ENCODE measurements around the gene METAP2. TPM values are rescaled to one million over a fixed set of nuclear protein-coding genes. Genes with fewer than 3 reads are reported as not detected.

METAP2 gene
- total RNA-seq, 1 experiment from 2014 or later: 112 TPM

DNA sequence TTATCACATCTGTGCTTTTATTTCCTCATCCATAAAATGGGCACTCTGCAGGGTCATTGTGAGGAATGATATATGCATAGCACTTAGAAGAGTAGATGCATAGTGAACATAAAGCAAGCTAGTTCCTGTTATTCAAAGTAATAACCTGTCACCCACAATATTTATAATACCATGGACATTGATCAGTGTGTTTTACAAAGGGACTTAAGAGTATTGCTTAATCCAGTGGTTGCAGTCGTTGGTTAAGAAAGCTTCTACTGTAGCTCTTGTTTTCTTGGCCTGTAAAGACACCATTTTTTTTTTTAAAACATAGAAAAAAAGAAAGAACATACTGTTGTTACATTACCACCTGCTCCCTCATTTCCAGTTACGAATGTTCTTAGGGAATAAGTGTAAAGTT, 13.1 kb downstream of the METAP2 start:
- TF ChIP-seq, protein P1, sequence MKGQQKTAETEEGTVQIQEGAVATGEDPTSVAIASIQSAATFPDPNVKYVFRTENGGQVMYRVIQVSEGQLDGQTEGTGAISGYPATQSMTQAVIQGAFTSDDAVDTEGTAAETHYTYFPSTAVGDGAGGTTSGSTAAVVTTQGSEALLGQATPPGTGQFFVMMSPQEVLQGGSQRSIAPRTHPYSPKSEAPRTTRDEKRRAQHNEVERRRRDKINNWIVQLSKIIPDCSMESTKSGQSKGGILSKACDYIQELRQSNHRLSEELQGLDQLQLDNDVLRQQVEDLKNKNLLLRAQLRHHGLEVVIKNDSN (CRISPR knock-in tag; IDR thresholded peaks at IDR 0.05): no peak
- TF ChIP-seq NFYB (CRISPR knock-in tag; conservative IDR thresholded peaks at IDR 0.05; ENCODE audit: low read depth) (no peak), NR3C1 (CRISPR knock-in tag; conservative IDR thresholded peaks at IDR 0.05; ENCODE audit: low read depth) (no peak), ZNF138 (CRISPR knock-in tag; conservative IDR thresholded peaks at IDR 0.05) (no peak), SMAD4 (CRISPR knock-in tag; IDR thresholded peaks at IDR 0.05) (no peak), ZNF423 (CRISPR knock-in tag; IDR thresholded peaks at IDR 0.05) (no peak)
- TF ChIP-seq, protein P2, sequence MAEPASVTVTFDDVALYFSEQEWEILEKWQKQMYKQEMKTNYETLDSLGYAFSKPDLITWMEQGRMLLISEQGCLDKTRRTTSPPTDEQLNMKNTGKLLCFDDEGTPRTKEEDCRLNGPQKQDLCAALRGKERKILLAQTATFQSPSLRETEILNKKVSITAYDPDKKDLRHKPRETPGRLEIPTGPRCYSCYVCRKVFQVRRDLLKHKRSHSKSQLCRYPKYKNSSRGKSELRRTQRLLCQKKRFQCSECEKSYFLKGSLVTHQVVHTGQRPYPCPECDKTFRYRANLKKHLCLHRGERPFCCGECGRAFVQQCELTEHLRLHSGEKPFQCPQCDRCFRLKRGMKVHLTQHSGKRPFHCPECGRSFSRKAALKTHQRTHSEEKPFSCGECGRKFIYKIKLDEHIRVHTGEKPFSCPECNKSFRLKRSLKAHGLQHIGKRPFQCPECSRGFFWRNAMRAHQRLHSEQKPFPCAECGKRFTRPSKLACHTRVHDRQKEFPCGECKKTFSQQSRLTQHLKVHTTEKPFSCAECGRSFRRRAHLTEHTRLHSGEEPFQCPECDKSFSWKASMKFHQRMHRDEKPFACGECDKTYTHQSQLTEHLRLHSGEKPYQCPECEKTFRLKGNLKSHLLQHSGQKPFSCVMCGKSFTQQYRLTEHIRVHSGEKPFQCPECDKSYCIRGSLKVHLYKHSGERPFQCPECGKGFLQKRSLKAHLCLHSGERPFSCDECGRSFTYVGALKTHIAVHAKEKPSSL (CRISPR knock-in tag; conservative IDR thresholded peaks at IDR 0.05): no peak
- TF ChIP-seq, protein P3, sequence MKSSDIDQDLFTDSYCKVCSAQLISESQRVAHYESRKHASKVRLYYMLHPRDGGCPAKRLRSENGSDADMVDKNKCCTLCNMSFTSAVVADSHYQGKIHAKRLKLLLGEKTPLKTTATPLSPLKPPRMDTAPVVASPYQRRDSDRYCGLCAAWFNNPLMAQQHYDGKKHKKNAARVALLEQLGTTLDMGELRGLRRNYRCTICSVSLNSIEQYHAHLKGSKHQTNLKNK (CRISPR knock-in tag; IDR thresholded peaks at IDR 0.05): no peak
- H3K4me3 Mint-ChIP-seq: no peak overlapping the region
- H3K27ac Mint-ChIP-seq: no peak overlapping the region
- H3K36me3 Mint-ChIP-seq: peaks cover 37% of the 10 kb centered on the region
- H3K9me3 Mint-ChIP-seq: no peaks in the 10 kb centered on the region
- H3K4me1 Mint-ChIP-seq: no peaks in the 10 kb centered on the region
- H3K27me3 Mint-ChIP-seq (ENCODE audit: low read depth): no peaks in the 10 kb centered on the region
- DNase-seq (ENCODE audit: low spot score) (no peak), ATAC-seq (no peak)
- ChIA-PET CTCF (no interaction called here), POLR2A (interaction anchor here (0.5 kb wide), 1 partner anchor 467 kb away, joined by 3 read pairs; no protein-coding TSS in a partner anchor)

DNA sequence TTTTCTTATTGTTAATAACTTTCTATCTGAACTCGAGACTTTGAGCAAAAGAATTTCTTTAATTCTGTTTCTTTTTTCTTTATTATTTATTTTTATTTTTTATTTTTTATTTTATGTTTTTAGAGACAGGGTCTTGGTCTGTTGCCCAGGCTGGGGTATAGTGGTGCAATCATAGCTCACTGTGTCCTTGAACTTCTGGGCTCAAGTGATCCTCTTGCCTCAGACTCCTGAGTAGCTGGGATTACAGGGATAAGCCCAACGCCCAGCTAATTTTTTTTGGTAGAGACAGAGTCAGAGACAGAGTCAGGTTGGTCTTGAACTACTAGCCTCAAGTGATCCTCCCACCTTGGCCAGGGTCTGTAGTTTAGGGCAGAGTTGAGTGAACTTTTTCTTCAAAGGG, 18.5 kb downstream of the METAP2 start:
- H3K4me3 Mint-ChIP-seq: no peak overlapping the region
- no peak for ATAC-seq
- no peaks in the 10 kb centered on the region for H3K27me3 Mint-ChIP-seq (ENCODE audit: low read depth)
- no peaks in the 10 kb centered on the region for H3K4me1 Mint-ChIP-seq
- H3K9me3 Mint-ChIP-seq: 0 out of 2 replicates have a peak, but pooled peaks cover 4% of the 10 kb centered on the region
- H3K27ac Mint-ChIP-seq: no peak overlapping the region
- DNase-seq (ENCODE audit: low spot score): no peak
- peaks cover 48% of the 10 kb centered on the region for H3K36me3 Mint-ChIP-seq
- TF ChIP-seq HMGA2 (CRISPR knock-in tag; IDR thresholded peaks at IDR 0.05): 0 out of 2 replicates have a peak, but pooled peaks have one; percentile 16
- TF ChIP-seq, protein P4, sequence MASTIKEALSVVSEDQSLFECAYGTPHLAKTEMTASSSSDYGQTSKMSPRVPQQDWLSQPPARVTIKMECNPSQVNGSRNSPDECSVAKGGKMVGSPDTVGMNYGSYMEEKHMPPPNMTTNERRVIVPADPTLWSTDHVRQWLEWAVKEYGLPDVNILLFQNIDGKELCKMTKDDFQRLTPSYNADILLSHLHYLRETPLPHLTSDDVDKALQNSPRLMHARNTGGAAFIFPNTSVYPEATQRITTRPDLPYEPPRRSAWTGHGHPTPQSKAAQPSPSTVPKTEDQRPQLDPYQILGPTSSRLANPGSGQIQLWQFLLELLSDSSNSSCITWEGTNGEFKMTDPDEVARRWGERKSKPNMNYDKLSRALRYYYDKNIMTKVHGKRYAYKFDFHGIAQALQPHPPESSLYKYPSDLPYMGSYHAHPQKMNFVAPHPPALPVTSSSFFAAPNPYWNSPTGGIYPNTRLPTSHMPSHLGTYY (CRISPR knock-in tag; IDR thresholded peaks at IDR 0.05): no peak
- no peak for TF ChIP-seq GRHL2 (CRISPR knock-in tag; IDR thresholded peaks at IDR 0.05; ENCODE audit: insufficient replicate concordance, severe bottlenecking)
- ChIA-PET POLR2A (no interaction called here), CTCF (interaction anchor here (1.1 kb wide), 1 partner anchor 42 kb away, joined by 5 read pairs; no protein-coding TSS in a partner anchor)

DNA sequence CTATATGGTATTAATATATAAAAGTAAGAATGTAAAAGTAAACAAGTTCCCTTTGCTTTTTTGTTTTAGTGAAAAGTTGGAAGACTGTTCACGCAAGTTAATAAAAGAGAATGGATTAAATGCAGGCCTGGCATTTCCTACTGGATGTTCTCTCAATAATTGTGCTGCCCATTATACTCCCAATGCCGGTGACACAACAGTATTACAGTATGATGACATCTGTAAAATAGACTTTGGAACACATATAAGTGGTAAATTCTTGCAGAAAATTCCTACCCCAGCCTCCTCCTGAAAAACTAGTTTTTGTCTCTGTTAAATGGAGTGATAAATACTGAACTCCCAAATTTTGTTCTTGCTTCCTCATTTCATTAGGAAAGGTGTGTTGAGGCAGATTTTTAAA, 20.9 kb downstream of the METAP2 start:
- Mint-ChIP-seq H3K4me3 (no peak overlapping the region), H3K9me3 (0 out of 2 replicates have a peak, but pooled peaks cover 4% of the 10 kb centered on the region), H3K4me1 (no peaks in the 10 kb centered on the region), H3K27me3 (ENCODE audit: low read depth) (no peaks in the 10 kb centered on the region), H3K36me3 (peaks cover 56% of the 10 kb centered on the region), H3K27ac (no peak overlapping the region)
- ATAC-seq: no peak
- no peak for DNase-seq (ENCODE audit: low spot score)
- ChIA-PET CTCF (no interaction called here), POLR2A (no interaction called here)
- no peak for TF ChIP-seq ZNF219 (CRISPR knock-in tag; IDR thresholded peaks at IDR 0.05; ENCODE audit: borderline replicate concordance)
- no peak for TF ChIP-seq CREM (CRISPR knock-in tag; IDR thresholded peaks at IDR 0.05)
- TF ChIP-seq NR1H2 (CRISPR knock-in tag; IDR thresholded peaks at IDR 0.05): no peak
- TF ChIP-seq ZNF138 (CRISPR knock-in tag; conservative IDR thresholded peaks at IDR 0.05): no peak
- TF ChIP-seq EMX1 (CRISPR knock-in tag; IDR thresholded peaks at IDR 0.05): no peak
- TF ChIP-seq, protein P5, sequence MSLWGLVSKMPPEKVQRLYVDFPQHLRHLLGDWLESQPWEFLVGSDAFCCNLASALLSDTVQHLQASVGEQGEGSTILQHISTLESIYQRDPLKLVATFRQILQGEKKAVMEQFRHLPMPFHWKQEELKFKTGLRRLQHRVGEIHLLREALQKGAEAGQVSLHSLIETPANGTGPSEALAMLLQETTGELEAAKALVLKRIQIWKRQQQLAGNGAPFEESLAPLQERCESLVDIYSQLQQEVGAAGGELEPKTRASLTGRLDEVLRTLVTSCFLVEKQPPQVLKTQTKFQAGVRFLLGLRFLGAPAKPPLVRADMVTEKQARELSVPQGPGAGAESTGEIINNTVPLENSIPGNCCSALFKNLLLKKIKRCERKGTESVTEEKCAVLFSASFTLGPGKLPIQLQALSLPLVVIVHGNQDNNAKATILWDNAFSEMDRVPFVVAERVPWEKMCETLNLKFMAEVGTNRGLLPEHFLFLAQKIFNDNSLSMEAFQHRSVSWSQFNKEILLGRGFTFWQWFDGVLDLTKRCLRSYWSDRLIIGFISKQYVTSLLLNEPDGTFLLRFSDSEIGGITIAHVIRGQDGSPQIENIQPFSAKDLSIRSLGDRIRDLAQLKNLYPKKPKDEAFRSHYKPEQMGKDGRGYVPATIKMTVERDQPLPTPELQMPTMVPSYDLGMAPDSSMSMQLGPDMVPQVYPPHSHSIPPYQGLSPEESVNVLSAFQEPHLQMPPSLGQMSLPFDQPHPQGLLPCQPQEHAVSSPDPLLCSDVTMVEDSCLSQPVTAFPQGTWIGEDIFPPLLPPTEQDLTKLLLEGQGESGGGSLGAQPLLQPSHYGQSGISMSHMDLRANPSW (CRISPR knock-in tag; conservative IDR thresholded peaks at IDR 0.05; ENCODE audit: low read depth): no peak
- TF ChIP-seq, protein P6, sequence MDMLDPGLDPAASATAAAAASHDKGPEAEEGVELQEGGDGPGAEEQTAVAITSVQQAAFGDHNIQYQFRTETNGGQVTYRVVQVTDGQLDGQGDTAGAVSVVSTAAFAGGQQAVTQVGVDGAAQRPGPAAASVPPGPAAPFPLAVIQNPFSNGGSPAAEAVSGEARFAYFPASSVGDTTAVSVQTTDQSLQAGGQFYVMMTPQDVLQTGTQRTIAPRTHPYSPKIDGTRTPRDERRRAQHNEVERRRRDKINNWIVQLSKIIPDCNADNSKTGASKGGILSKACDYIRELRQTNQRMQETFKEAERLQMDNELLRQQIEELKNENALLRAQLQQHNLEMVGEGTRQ (CRISPR knock-in tag; IDR thresholded peaks at IDR 0.05): no peak
- TF ChIP-seq ZNF121 (CRISPR knock-in tag; IDR thresholded peaks at IDR 0.05): no peak
- TF ChIP-seq CREB1 (CRISPR knock-in tag; IDR thresholded peaks at IDR 0.05): no peak
- TF ChIP-seq, protein P4 (CRISPR knock-in tag; IDR thresholded peaks at IDR 0.05): no peak
- TF ChIP-seq, protein P7, sequence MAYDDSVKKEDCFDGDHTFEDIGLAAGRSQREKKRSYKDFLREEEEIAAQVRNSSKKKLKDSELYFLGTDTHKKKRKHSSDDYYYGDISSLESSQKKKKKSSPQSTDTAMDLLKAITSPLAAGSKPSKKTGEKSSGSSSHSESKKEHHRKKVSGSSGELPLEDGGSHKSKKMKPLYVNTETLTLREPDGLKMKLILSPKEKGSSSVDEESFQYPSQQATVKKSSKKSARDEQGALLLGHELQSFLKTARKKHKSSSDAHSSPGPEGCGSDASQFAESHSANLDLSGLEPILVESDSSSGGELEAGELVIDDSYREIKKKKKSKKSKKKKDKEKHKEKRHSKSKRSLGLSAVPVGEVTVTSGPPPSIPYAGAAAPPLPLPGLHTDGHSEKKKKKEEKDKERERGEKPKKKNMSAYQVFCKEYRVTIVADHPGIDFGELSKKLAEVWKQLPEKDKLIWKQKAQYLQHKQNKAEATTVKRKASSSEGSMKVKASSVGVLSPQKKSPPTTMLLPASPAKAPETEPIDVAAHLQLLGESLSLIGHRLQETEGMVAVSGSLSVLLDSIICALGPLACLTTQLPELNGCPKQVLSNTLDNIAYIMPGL (CRISPR knock-in tag; IDR thresholded peaks at IDR 0.05): no peak

Data from WTC11 (cell line).